K562 (cell line): ENCODE results near the gene TPBGL. TPM values are rescaled to one million over a fixed set of nuclear protein-coding genes. Genes with fewer than 3 reads are reported as not detected.
A peak's percentile ranks its signal among the peaks of the same experiment; 100 is the strongest.

Experiments used
- ATAC-seq: fragments of 200-7000 bp; cut with Tn5 transposase; 3 replicates; pipeline ENCODE4 v1.9.1; 2020; ENCODE audit warnings: moderate library complexity
- BruUV-seq: library from RNA; stranded (reverse); fragments of 400-500 nt; replicated peaks from 2 replicates; lab custom pipeline; 2021; lab: Mats Ljungman, UMichigan
- CTCF ChIA-PET: fragments of 300-600 bp; formaldehyde crosslinking; extraction: SDS; loops from one replicate; lab custom pipeline; 2021; ENCODE audit warnings: low intra/inter-chr PET ratio; lab: Yijun Ruan, JAX
- POLR2A ChIA-PET: fragments of 300-600, 350-650 bp; sonication (Branson Sonifier 250); formaldehyde crosslinking; extraction: SDS; loops from one replicate; lab custom pipeline; 2021; ENCODE audit warnings: antibody characterized with exemption, inconsistent platforms; lab: Yijun Ruan, JAX
- DNase-seq, 4 experiments: peaks; one replicate each; pipeline versions ENCODE4 v3.0.0 to v3.0.0-alpha.2; 2011 to 2018; ENCODE audit warnings: low spot score in 3 of 4, mixed read lengths in 3 of 4; ENCODE audit errors: extremely low read depth in 1 of 4
- FAIRE-seq: peaks from 2 replicates; lab custom pipeline; 2011; peaks lifted over from hg19 to GRCh38; lab: Jason Lieb, UNC
- H2AFZ ChIP-seq: 2 replicates; pipeline ENCODE4 v1.6.0; 2011; ENCODE audit warnings: low read depth, low read length, control low read depth, inconsistent platforms
- H3K27ac ChIP-seq: fragments of 200-600 bp; 3 replicates; pipeline ENCODE4 v1.8.0; 2011; ENCODE audit warnings: low read depth, mild to moderate bottlenecking, control low read depth, inconsistent platforms, low read length, moderate library complexity, mixed read lengths; ENCODE audit errors: extremely low read depth
- H3K27me3 ChIP-seq, 2 experiments: fragments of 300-600 bp in 1 of 2; 2 replicates in 1 of 2; 3 replicates in 1 of 2; pipeline versions ENCODE4 v1.6.0 to v1.8.0; 2011; ENCODE audit warnings: inconsistent platforms in 2 of 2, low read length in 2 of 2, mild to moderate bottlenecking in 1 of 2, mixed read lengths in 1 of 2, moderate library complexity in 1 of 2; ENCODE audit not compliant: control insufficient read depth in 2 of 2, insufficient read depth in 2 of 2
- H3K36me3 ChIP-seq: fragments of 300-600 bp; 3 replicates; pipeline ENCODE4 v1.8.0; 2011; ENCODE audit warnings: mild to moderate bottlenecking, low read length, inconsistent platforms; ENCODE audit not compliant: control insufficient read depth, insufficient read depth
- H3K4me1 ChIP-seq, 2 experiments: fragments of 200-600 bp in 1 of 2; replicated peaks in 1 of 2; 2 replicates in 1 of 2; 3 replicates in 1 of 2; pipeline versions ENCODE4 v1.5.1 to v1.8.0; 2011; ENCODE audit warnings: inconsistent platforms in 2 of 2, low read length in 2 of 2, mild to moderate bottlenecking in 1 of 2, mixed read lengths in 1 of 2, moderate library complexity in 1 of 2; ENCODE audit not compliant: control insufficient read depth in 2 of 2, insufficient read depth in 2 of 2
- H3K4me2 ChIP-seq: 2 replicates; pipeline ENCODE4 v1.6.1; 2011; ENCODE audit warnings: low read length, control low read depth, inconsistent platforms, mixed read lengths; ENCODE audit not compliant: insufficient read depth
- H3K4me3 ChIP-seq: fragments of 200-600 bp; sonication (generic), shearing (Covaris generic); 2 replicates; pipeline ENCODE4 v1.5.1; 2016; ENCODE audit warnings: control low read depth, inconsistent platforms
- H3K79me2 ChIP-seq: fragments of 200-600 bp; 3 replicates; pipeline ENCODE4 v1.8.0; 2011; ENCODE audit warnings: low read length, inconsistent platforms; ENCODE audit not compliant: control insufficient read depth, insufficient read depth
- H3K9ac ChIP-seq, 2 experiments: 2 replicates each; pipeline versions ENCODE4 v1.6.0 to v1.6.1; 2011; ENCODE audit warnings: low read depth in 2 of 2, low read length in 2 of 2, control low read depth in 1 of 2, inconsistent platforms in 1 of 2, mild to moderate bottlenecking in 1 of 2, mixed read lengths in 1 of 2; ENCODE audit not compliant: insufficient read depth in 1 of 2
- H3K9me1 ChIP-seq: one replicate; pipeline ENCODE4 v1.6.0; 2011; ENCODE audit warnings: inconsistent platforms, mild to moderate bottlenecking, low read length, moderate library complexity; ENCODE audit not compliant: control insufficient read depth, insufficient read depth
- H3K9me3 ChIP-seq: replicated peaks from 2 replicates; pipeline ENCODE4 v1.5.1; 2011; ENCODE audit warnings: low read depth, low read length, inconsistent platforms; ENCODE audit not compliant: control insufficient read depth, insufficient read depth
- H4K20me1 ChIP-seq: replicated peaks from 2 replicates; pipeline ENCODE4 v1.6.1; 2011; ENCODE audit warnings: low read length, inconsistent platforms, mixed read lengths; ENCODE audit not compliant: control insufficient read depth, insufficient read depth
- CHD1 ChIP-seq: fragments of 200-600 bp; sonication (generic); IDR thresholded peaks from one replicate; pipeline ENCODE4 v1.6.1; 2012; ENCODE audit warnings: mild to moderate bottlenecking, moderate library complexity, low read length, inconsistent platforms
- CREB3L1 ChIP-seq: fragments of 450-650 bp; IDR thresholded peaks from 2 replicates; pipeline ENCODE4 v1.6.1; 2014; ENCODE audit warnings: low read depth, mild to moderate bottlenecking, moderate library complexity, borderline replicate concordance
- DEAF1 ChIP-seq: fragments of 450-650 bp; formaldehyde crosslinking; IDR thresholded peaks from 2 replicates; pipeline ENCODE4 v1.4.0; 2020; ENCODE audit warnings: mild to moderate bottlenecking, moderate library complexity
- FOXO4 ChIP-seq: fragments of 450-650 bp; formaldehyde crosslinking; IDR thresholded peaks from 2 replicates; pipeline ENCODE4 v1.4.0; 2020; ENCODE audit warnings: mild to moderate bottlenecking, moderate library complexity
- ZFP36 ChIP-seq: fragments of 150-350 bp; IDR thresholded peaks from 2 replicates; pipeline ENCODE4 v1.6.1; 2018; ENCODE audit warnings: low read length, low read depth; ENCODE audit not compliant: partially characterized antibody
- WGBS: fragments of 100-300 bp; shearing (Covaris generic); methylation state at CpG from one replicate; pipeline ENCODE4 v1.1.6; 2016; ENCODE audit warnings: low coverage, mixed read lengths; ENCODE audit not compliant: insufficient coverage; ENCODE audit errors: missing lambda C conversion rate; 5-methylcytosine and 5-hydroxymethylcytosine counted together
- in situ Hi-C: fragments of 300-500 bp; cut with MboI; formaldehyde crosslinking; loops from 4 replicates; pipeline ENCODE4 v1.15.0; 2018; ENCODE audit warnings: inconsistent platforms, mixed read lengths
- intact Hi-C: fragments of 100-400 bp; cut with micrococcal nuclease; formaldehyde crosslinking; loops from 2 replicates; pipeline ENCODE4 v1.14.2; 2022
- polyA plus RNA-seq, 8 experiments: library from polyadenylated mRNA; depleted of rRNA in 4 of 8; stranded (reverse) in 5 of 8; unstranded in 3 of 8; fragments of >200 nt; fragmentation: Nextera tagmentation in 2 of 8; fragmentation: Illumina TruSeq in 1 of 8; extraction: Ambion mirVana in 2 of 8; extraction: Trizol in 1 of 8; gene quantifications; 2 replicates each; pipeline versions ENCODE4 v1.2.1 to v1.2.3, GENCODE V29; 2011 to 2014; ENCODE audit warnings: inconsistent platforms in 1 of 8, missing spikeins in 1 of 8
- total RNA-seq, 7 experiments: library from RNA; depleted of rRNA in 6 of 7; stranded (reverse); fragments of >200 nt in 6 of 7; fragmentation: Illumina TruSeq in 2 of 7; extraction: Trizol in 2 of 7; gene quantifications; 2 replicates each; pipeline versions ENCODE4 v1.2.1 to v1.2.3, GENCODE V29; 2011 to 2021; ENCODE audit warnings: low replicate concordance in 1 of 7

Gene TPBGL
- total and polyA plus RNA-seq, 9 of the 15 experiments (the other 6 are each of a cell fraction or from before 2014, with no cell fraction given): 0.04 to 0.11 (median 0.06) TPM; not detected in 6

GRCh38 chr11:75280227-75280701 is 39.7 kb downstream of the TPBGL start (continued):
- TF ChIP-seq CREB3L1 (no peak), DEAF1 (CRISPR knock-in tag) (peak; percentile 65), CHD1 (no peak)

- H3K4me3 ChIP-seq: no peak overlapping the region
- peak overlapping the region in 1 of 2 experiments; percentile 21; a peak in 1 of 4 replicates for H3K9ac ChIP-seq
- DNase-seq (no peak), ATAC-seq (no peak; the same call in 2 of the 3 replicates), FAIRE-seq (no peak)
- peaks cover 2% of the 10 kb centered on the region; the same call in 1 of the 2 replicates for H4K20me1 ChIP-seq
- no peak overlapping the region for H3K27ac ChIP-seq
- WGBS: 72% methylated on average over 12 of the region's 15 CpGs
- TF ChIP-seq ZFP36: peak; percentile 65
- no peak for TF ChIP-seq FOXO4 (CRISPR knock-in tag)
- TF ChIP-seq, all 486 proteins: peak for 1
- ChIA-PET CTCF (interaction anchor here (0.6 to 3.6 kb wide), 8 partner anchors 47 to 251 kb away, joined by 3 to 49 read pairs (median 7); no protein-coding TSS in a partner anchor), POLR2A (interaction anchor here (0.6 to 1.2 kb wide), 5 partner anchors 18 to 119 kb away, joined by 3 to 5 read pairs (median 3); no protein-coding TSS in a partner anchor)
- in situ Hi-C loops (no loop called here), intact Hi-C loops (loop anchor here (1.0 to 2.0 kb wide), 3 partner anchors 47 to 252 kb away; no protein-coding TSS in a partner anchor)
- Histone ChIP-seq H2AFZ (no peak overlapping the region), H3K36me3 (peaks cover 85% of the 10 kb centered on the region), H3K4me2 (no peak overlapping the region), H3K4me1 (peaks cover 0 to 7% of the 10 kb centered on the region in 2 experiments; a peak in 1 of 5 replicates), H3K9me3 (no peaks in the 10 kb centered on the region), H3K79me2 (no peaks in the 10 kb centered on the region), H3K9me1 (peaks cover 4% of the 10 kb centered on the region), H3K27me3 (no peaks in the 10 kb centered on the region)
- no TSS peak for BruUV-seq
Observed at GRCh38 chr11:75280770-75281468, 40.3 kb downstream of the TPBGL start.
